Stimulated activated CD4-positive, alpha-beta T cell treated with anti-CD3 and anti-CD28 coated beads, Interleukin-4, amount 100 ng/mL, for 48 hours (primary cell): ENCODE measurements around the gene SPRYD4.
"Not testable (repeated sequence)": the region's sequence is repeated elsewhere in the genome, so short reads cannot be mapped to it uniquely, and the experiment has no call there.

ENCODE experiments used
- DNase-seq, 2 donors: peaks; one replicate each; pipeline ENCODE4 v3.0.0-alpha.2; 2020; ENCODE audit warnings: low read depth in 2 of 2

The SPRYD4 gene

DNA sequence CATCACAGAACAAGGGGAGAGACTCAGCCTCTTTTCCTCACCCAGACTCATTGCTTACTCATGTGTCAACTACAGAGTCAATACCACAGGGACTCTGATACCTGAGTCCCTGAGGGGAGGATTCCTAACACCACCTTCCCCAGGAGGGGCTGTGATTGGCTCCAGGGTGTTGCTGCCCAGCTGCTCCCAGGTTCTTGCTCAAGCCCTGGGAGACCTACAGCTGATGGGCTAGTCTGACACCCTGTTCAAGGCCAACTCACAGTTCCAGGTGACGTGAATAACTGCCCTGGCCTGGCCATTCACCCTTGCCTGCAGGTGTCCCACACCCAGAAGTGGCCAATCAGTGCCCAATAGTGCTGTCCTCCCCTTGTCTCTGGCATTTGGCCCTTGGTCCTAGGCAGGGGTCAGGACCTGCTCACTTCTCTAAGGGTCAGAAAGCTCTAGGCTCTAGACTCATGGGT lies 8.6 kb downstream of the SPRYD4 start:
- DNase-seq: no peak

DNA sequence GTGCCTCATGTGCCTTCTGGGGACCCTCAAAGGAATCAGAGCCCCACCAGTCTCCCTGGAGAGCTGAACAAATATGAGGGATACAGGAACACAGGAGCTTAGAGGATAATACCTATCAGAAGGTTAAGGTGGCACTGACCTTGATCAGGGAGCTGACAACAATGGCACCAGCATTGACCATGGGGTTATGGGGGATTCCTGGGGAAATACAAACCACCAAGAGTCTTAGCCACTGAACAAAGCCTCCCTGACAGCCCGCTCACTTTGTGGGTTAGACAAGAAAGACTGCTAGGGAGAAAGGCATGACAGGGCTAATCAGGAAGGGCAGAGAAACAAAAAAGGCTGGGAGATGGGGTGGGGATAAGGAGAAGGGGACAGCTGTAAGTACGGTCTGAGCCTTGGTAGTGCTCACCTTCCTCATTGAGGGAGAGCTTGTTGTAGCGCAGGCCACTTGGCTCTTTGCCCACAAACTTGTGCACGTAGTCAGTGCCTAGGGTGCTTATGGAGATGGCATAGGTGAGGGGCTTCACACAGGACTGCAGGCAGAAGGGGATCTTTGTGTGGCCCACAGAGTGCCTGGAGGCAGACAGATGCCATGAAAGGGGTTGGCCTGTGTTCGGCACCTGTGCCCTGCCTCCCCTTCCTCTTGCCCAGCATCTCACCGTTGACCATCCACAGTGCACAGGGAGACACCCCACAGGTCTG lies 9.3 kb downstream of the SPRYD4 start:
- DNase-seq: no peak

DNA sequence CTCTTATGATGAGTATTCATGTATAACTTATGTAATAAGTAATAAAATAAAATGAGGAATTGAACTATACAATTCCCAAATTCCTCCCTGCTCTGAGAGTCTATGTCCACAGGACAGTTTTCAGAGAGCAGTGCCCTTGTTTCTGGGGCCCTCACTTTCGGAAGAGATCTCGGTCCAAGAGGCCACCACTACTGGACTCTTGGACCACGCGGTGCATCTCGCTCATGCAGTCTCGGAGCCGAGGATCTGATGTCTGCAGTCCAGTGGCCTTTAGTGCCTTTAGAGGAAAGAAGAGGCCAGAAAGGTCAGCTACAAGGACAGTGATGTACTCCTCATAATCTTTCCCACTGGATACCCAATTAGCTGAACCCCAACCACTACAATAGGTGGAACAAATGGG lies 11.2 kb downstream of the SPRYD4 start:
- DNase-seq: no peak

DNA sequence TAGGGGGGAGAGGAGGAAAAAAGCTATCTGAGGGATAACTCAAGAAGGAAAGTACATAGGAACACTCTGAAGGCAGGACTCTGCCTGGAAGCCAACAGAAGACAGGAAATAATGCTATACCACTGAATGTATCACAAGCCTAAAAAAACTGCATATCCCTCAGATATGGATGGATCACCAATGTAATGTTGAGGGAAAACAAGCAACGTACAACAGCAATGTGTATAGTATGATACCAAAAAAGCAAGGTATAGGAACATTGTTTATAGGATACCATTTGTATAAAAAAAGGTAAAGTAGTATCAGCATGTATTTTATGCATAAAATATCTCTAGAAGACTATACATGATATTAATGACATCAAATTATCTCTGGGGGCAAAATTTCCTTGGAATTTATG lies 16.2 kb downstream of the SPRYD4 start:
- DNase-seq: no peak

DNA sequence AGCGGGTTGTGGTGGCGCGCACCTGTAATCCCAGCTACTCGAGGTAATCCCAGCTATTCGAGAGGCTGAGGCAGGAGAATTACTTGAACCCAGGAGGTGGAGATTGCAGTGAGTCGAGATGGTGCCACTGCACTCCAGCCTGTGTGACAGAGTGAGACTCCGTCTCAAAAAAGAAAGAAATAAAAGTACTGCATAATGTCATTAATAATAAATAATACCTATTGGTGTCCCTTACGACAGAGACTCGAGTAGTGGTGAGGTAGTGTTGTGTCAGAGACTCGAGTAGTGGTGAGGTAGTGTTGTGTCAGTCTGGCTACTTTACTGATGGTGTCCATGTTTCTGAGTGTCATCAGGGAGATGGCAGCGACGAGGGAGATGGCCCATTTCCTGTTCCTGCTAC lies 18.3 kb downstream of the SPRYD4 start:
- DNase-seq: no peak

DNA sequence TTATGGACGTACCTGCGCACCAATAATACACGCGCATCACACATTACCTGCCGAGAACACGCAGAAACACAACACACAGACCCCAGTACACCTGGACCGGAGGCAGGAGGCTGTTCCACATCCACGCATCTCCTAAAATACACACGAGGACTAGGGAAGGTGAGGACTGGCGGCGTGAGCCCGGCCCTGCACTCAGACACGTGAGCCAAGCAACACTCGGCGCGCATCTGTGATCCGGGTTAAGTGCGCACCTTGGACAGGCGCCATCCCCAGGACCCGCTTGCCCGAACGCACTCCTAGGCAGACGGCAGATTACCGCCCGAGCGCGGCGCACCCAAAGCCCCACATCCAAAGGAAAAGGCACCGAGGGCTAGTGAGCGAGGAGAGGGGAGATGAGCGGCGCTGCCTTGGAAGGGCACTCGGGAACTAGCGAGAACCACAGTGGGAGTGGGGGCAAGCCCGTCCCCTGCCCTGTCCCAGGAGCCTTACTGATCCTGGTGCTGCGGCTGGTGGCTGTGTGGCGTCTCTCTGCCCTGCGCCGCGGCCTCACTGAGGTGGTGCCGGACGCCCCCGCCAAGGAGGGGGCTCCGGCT lies 19.2 kb downstream of the SPRYD4 start:
- peak in 1 of 2 donors; percentile 20 for DNase-seq

DNA sequence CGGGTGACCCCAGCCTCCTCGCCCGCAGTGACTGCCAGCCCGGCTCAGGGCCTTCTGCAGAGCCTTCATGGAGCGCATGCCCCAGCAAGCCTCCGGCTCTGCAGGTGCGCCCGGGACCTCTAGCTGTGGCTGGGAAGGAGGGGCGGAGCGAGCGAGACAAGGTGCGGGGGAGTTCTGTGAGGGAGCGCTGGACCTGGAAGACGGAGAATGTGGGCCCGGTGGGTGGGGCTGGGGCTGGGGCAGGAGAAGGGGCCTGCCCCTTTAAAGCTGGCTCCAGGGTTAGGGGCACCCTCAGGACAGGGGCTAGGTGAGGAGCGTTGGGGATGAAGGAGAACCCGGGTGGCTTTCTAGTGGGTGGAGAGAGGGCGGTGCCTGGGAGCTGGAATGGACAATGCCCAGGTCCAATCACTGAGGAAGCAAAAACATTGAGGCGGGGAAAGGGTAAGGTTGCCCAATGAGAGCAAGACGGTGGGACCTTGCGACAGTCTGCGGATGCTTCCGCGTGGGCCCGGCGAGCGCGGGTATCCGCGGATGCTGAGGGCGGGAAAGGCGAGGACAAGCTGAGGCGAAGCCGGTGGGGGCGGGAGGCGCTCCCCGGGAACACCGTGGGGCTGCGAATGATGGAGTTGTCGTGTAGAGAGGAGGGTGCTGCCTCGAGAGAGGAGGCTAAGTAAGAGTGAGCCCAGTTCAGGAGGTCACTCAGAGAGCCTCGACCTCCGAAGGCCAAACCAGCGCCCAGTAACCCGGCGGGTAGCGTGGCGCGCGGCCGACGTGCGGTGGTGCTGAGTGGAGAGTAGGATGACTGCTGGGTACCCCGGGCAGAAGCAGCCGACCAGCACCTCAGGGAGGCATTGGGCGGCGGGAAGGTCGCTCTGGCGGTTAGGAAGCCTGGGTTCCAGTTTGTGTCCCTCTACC lies 19.9 kb downstream of the SPRYD4 start, which contains the start of gene GLS2:
Gene GLS2, minus strand, starts transcription at position 121 of the 915 bp plus-strand sequence. Its CDS starts 43 bp downstream, at position 78.
- DNase-seq: peak; percentile 48 to 67

DNA sequence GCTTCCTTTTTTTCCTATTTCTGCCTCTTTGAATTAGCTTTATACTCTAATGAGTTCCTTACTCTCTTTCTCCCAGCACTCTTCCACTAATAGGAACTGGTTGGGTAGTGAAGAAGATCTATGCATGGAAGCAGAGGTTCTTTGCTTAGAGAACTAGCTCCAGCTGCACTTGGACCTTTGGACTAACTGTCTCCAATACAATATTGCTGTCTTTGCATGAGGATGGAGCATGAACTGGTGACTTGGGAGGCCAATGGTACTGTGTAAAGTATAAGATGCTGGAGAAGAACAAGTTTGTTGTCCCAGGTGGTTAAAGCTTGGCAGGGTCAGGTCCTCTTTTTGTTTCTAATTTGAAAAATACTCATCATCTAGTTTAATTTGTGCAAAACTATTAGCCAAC lies 22.0 kb downstream of the SPRYD4 start:
- DNase-seq: no peak

DNA sequence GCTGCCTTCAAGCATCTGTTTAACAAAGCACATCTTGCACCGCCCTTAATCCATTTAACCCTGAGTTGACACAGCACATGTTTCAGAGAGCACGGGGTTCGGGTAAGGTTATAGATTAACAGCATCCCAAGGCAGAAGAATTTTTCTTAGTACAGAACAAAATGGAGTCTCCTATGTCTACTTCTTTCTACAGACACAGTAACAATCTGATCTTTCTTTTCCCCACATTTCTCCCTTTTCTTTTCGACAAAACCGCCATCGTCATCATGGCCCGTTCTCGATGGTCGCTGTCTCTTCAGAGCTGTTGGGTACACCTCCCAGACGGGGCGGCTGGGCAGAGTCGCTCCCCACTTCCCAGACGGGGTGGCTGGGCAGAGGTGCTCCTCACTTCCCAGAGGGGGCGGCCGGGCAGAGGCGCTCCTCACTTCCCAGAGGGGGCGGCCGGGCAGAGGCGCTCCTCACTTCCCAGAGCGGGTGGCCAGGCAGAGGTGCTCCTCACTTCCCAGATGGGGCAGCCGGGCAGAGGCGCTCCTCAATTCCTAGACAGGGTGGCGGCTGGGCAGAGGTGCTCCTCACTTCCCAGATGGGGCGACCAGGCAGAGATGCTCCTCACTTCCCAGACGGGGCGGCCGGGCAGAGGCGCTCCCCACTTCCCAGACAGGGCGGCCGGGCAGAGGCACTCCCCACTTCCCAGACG lies 25.2 kb downstream of the SPRYD4 start:
- DNase-seq: not testable (repeated sequence)

DNA sequence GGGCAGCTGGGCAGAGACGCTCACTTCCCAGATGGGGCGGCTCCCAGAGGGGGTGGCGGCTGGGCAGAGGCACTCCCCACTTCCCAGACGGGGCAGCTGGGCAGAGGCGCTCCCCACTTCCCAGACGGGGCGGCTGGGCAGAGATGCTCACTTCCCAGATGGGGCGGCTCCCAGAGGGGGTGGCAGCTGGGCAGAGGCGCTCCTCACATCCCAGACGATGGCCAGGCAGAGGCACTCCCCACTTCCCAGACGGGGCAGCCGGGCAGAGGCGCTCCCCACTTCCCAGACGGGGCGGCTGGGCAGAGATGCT lies 25.7 kb downstream of the SPRYD4 start:
- not testable (repeated sequence) for DNase-seq

DNA sequence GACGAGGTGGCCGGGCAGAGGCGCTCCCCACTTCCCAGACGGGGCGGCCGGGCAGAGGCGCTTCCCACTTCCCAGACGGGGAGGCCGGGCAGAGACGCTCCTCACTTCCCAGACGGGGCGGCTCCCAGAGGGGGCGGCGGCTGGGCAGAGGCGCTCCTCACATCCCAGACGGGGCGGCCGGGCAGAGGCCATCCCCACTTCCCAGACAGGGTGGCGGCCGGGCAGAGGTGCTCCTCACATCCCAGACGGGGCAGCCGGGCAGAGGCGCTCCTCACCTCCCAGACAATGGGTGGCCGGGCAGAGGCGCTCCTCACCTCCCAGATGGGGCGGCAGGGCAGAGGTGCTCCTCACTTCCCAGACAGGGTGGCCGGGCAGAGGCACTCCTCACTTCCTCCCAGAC lies 26.1 kb downstream of the SPRYD4 start:
- DNase-seq: not testable (repeated sequence)

DNA sequence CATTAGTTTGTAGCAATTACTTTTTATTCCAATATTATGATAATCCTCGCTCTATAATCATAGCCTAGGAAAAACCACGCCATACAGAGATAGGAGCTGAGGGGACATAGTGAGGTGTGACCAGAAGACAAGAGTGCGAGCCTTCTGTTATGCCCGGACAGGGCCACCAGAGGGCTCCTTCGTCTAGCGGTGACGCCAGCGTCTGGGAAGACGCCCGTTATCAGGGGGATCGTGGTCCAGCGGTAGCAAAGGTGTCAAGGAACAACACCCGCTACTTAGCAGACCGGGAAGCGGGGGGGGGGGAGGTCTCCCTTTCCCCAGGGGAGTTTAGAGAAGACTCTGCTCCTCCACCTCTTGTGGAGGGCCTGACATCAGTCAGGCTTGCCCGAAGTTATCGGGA lies 28.3 kb downstream of the SPRYD4 start:
- DNase-seq: peak; percentile 20 to 52

DNA sequence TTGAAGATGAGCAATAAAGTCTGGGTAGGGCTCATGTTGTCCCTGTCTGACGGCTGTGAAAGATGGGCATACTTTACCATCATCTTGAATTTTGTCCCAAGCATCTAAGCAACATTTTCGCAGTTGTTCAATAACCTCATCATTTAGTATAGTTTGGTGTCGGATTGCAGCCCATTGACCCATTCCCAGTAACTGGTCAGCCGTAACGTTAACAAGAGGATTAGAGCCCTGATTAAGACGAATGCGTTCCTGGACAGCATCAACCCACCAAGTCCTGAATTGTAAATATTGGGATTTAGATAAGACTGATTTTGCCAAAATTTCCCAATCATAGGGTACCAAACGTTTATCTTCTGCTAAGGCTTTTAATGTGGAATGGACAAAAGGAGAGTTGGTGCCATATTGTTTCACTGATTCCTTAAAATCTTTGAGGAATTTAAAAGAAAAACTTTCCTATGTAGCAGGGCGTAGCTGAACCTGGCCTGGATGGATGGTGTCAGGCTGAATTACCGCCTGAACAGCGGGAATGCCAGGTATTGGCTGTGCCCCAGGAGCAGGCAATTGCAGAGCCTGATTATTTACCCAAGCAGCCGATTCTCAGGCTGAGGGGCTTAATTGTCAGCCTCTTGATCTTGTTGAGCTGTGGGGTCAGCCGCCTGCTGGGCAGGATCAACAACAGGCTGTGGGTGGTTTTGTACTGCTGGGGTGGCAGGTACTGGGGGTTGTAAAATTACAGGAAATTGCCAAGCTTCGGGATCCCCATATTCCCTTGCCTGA lies 29.9 kb downstream of the SPRYD4 start:
- not testable (repeated sequence) for DNase-seq

DNA sequence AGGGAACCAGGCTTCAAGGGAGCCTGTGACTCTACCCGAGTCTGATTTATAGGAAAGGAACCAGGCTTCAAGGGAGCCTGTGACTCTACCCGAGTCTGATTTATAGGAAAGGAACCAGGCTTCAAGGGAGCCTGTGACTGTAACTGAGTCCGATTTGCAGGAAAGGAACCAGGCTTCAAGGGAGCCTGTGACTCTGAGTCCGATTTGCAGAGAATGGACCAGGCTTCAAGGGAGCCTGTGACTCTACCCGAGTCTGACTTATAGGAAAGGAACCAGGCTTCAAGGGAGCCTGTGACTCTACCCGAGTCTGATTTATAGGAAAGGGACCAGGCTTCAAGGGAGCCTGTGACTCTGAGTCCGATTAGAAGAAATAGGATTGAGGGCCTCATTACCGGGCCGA lies 31.1 kb downstream of the SPRYD4 start:
- DNase-seq: not testable (repeated sequence)

DNA sequence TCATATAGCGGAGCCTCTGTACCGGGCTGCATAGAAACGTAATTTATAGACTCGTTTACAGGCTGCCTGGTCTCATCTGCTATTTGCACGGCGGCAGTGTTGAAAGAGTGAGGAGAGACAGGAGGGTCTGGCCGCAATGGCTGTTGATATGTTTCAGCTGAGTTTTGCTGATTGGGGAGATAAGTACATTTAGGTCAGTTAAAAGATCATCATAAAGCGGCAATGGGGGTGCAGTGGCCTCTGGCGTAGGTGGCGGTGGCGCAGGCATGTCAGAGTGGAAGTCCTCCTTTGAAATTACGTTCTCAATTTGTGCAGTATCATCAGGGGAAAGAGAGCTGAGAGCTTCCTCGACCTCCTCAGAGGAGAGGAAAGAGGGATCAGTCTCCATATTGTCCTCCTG lies 31.5 kb downstream of the SPRYD4 start:
- DNase-seq: not testable (repeated sequence)

DNA sequence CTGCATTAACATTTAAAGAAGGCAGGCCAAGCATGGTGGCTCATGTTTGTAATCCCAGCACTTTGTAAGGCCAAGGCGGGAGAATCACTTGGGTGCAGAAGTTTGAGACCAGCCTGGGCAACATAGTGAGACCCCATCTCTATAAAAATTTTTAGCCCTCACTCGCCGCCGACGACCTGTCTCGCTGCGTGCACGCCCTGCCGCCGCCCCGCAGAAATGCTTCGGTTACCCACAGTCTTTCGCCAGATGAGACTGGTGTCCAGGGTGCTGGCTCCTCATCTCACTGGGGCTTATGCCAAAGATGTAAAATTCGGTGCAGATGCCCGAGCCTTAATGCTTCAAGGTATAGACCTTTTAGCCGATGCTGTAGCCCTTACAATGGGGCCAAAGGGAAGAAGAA lies 42.4 kb downstream of the SPRYD4 start:
- no peak for DNase-seq

DNA sequence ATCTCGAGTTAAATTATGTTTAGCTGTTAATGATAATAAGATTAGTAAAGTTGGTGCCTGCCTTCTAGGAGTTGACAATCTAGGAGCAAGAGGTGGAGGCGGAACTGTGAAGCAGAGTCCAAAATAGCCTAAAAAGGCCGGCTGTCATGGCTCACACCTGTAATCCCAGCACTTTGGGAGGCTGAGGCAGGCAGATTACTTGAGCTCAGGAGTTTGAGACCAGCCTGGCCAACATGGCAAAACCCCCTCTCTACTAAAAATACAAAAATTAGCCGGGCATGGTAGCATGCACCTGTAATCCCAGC lies 45.6 kb downstream of the SPRYD4 start:
- not testable (repeated sequence) for DNase-seq

DNA sequence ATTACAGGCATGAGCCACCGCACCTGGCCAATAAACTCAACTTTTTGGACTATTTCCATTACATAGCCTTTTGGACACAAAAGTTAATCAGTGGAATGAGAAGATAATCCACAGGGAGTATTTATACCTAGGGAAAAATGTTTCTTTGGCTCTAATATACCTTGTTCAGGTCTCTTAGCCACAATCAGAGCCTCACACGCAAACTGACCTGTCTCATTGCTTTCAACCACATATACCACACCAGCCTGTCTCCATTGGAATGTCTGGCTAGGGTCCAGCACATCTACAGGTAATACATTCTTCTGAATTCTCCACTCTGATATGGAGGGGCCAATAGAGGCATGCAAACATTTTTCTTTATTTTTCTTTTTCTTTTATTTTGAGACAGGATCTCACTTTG lies 49.5 kb downstream of the SPRYD4 start:
- DNase-seq: no peak

DNA sequence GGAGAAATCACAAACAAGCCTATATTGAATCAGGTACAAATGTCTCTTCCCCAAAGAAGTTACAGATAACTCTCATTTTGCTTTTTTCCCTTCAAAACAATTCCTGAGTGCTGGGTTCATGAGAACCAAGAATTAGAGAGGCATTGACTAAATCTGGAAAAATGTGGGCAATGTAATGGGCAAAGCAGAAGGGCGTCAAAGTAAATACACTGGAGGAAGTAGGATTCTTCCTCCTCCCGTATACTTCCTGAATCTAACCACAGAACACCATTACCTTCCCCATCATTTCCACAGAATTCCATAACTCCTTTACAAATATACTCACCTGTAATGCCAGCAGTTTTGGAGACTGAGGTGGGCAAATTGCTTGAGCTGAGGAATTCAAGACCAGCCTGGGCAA lies 50.2 kb downstream of the SPRYD4 start:
- DNase-seq: no peak

DNA sequence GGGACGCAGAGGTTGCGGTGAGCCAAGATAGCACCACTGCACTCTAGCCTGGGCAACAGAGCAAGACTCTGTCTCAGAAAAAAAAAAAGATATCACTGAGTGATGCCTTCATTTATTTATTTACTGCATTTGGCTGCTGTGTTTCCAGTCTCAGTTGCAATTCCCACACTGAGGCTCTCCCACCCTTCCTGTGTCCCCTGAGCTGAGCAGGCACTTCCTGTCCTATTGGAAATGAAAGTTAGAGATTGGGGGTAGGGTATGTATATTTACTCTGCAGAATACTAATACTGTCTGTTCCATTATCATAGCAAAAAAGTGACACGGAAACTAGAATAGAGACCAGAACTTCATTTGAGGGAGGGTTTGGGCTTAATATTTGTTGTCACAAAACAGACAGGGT lies 51.7 kb downstream of the SPRYD4 start:
- DNase-seq: no peak

DNA sequence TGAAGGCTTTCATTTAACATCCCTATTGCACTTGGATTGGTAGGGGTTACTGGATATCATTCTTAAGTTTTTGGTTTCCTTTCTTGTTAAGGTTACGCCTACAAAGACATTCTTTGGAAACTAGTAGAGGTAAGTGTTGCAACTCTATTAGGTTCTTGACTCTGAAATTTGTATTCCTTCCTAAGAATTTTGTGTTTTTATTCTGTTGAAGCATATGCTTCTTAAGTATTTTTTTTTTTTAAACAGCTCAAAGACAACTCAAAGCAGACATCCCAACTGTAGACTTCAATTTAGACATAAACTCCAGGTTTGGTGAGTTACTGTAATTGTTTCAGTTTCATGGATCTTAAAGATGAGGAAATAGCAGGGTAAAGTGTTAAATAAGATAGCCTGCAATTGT lies 52.1 kb downstream of the SPRYD4 start:
- DNase-seq: no peak
